OCI-LY3 (cell line): ENCODE measurements around the gene TSC22D1.

ENCODE experiments used
- H2AFZ ChIP-seq: fragments of 200-600, 300-600 bp; shearing (Covaris generic); 2 replicates; pipeline ENCODE4 v1.6.0; 2014; ENCODE audit warnings: antibody characterized with exemption, low read depth, low read length
- H3K27ac ChIP-seq: fragments of 200-600, 300-600 bp; sonication (generic); 2 replicates; pipeline ENCODE4 v1.5.1; 2014; ENCODE audit warnings: mild to moderate bottlenecking, low read length, moderate library complexity, mixed read lengths
- H3K27me3 ChIP-seq: fragments of 200-600, 300-600 bp; sonication (generic); 2 replicates; pipeline ENCODE4 v1.6.1; 2014; ENCODE audit warnings: low read depth, low read length, mixed read lengths
- H3K36me3 ChIP-seq: fragments of 200-600, 300-600 bp; sonication (generic); replicated peaks from 2 replicates; pipeline ENCODE3; 2014; ENCODE audit warnings: low read depth, low read length, mixed read lengths
- H3K4me1 ChIP-seq: fragments of 300-600, 200-600 bp; sonication (generic); 2 replicates; pipeline ENCODE4 v1.6.1; 2014; ENCODE audit warnings: low read length, mixed read lengths
- H3K4me2 ChIP-seq: fragments of 200-600, 300-600 bp; sonication (generic); 2 replicates; pipeline ENCODE4 v1.6.1; 2014; ENCODE audit warnings: low read length, mixed read lengths
- H3K4me3 ChIP-seq: fragments of 300-600, 200-600 bp; sonication (generic); 2 replicates; pipeline ENCODE4 v1.5.1; 2014; ENCODE audit warnings: antibody characterized with exemption, mild to moderate bottlenecking, low read length, moderate library complexity
- H3K79me2 ChIP-seq: fragments of 300-600, 200-600 bp; shearing (Covaris generic); 2 replicates; pipeline ENCODE4 v1.6.1; 2014; ENCODE audit warnings: mild to moderate bottlenecking, low read length, mixed read lengths
- H3K9ac ChIP-seq: fragments of 300-600, 200-600 bp; shearing (Covaris generic); 2 replicates; pipeline ENCODE4 v1.6.0; 2014; ENCODE audit warnings: mild to moderate bottlenecking, low read length, moderate library complexity
- H3K9me3 ChIP-seq: fragments of 200-600, 300-600 bp; shearing (Covaris generic); 2 replicates; pipeline ENCODE4 v1.6.1; 2014; ENCODE audit warnings: low read length, mixed read lengths; ENCODE audit not compliant: insufficient read depth
- H4K20me1 ChIP-seq: fragments of 200-600, 300-600 bp; sonication (generic); 2 replicates; pipeline ENCODE4 v1.6.1; 2016; ENCODE audit warnings: low read length, mixed read lengths; ENCODE audit not compliant: insufficient read depth
- EZH2phosphoT487 ChIP-seq: fragments of 200-600 bp; shearing (Covaris generic); IDR thresholded peaks from 2 replicates; pipeline ENCODE4 v1.6.1; 2018; ENCODE audit warnings: antibody characterized with exemption, mixed run types, low read depth
- TF ChIP-seq, protein P1 (sequence below): fragments of 200-600, 300-600 bp; sonication (generic); IDR thresholded peaks from 2 replicates; pipeline ENCODE4 v1.5.1; 2014; ENCODE audit warnings: antibody characterized with exemption, low read length, low read depth

TSC22D1 gene

DNA sequence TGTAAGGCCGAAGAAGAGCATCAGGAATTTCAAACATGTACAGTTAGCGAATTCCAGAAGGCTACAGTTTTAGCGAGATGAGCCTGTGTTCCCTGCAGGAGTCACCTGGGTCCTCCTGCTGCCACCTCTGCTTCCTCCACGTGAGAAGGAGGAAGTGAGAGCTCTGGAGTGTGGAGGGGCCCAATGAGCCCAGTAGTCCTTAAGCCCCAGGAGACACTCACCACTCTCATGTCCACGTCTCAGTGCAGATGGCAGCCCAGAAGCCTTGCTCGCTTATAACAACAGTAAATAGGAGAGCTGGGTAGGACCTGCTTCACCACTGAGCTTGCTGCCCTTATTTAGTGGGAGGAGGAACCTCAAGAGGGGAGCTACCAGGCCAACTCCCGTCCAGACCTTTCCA, 158.3 kb downstream of the TSC22D1 start:
- Histone ChIP-seq H3K4me1 (peaks cover 6% of the 10 kb centered on the region), H3K79me2 (no peaks in the 10 kb centered on the region), H3K4me3 (no peak overlapping the region), H3K27ac (no peak overlapping the region), H3K36me3 (no peaks in the 10 kb centered on the region), H4K20me1 (no peaks in the 10 kb centered on the region), H3K9ac (no peak overlapping the region), H3K9me3 (no peaks in the 10 kb centered on the region), H2AFZ (no peak overlapping the region), H3K27me3 (peaks cover 17% of the 10 kb centered on the region), H3K4me2 (peak overlapping the region; percentile 0; the same call in 1 of the 2 replicates)
- TF ChIP-seq, protein P1, sequence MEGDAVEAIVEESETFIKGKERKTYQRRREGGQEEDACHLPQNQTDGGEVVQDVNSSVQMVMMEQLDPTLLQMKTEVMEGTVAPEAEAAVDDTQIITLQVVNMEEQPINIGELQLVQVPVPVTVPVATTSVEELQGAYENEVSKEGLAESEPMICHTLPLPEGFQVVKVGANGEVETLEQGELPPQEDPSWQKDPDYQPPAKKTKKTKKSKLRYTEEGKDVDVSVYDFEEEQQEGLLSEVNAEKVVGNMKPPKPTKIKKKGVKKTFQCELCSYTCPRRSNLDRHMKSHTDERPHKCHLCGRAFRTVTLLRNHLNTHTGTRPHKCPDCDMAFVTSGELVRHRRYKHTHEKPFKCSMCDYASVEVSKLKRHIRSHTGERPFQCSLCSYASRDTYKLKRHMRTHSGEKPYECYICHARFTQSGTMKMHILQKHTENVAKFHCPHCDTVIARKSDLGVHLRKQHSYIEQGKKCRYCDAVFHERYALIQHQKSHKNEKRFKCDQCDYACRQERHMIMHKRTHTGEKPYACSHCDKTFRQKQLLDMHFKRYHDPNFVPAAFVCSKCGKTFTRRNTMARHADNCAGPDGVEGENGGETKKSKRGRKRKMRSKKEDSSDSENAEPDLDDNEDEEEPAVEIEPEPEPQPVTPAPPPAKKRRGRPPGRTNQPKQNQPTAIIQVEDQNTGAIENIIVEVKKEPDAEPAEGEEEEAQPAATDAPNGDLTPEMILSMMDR: no peak
- TF ChIP-seq EZH2phosphoT487: no peak

DNA sequence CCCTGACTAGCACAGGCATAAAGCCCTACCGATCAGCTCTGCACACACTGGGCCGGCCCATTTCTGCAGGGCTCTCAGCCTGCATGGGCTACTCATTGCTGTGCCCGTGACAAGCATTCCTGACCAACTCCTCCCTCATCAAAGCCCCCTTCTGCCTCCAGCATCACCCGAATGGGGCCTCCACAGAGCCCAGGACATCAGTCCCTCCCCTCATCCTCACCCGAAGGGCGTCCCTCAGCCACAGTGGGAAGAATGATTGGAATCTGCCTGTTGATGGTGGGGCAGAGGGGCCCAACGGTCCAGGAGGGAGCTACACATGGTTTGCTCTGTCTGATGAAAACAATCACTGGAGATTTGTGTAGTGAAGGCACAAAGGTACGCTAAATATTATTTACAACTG, 158.7 kb downstream of the TSC22D1 start:
- no peaks in the 10 kb centered on the region for H3K36me3 ChIP-seq
- no peak for TF ChIP-seq EZH2phosphoT487
- TF ChIP-seq, protein P1: no peak
- H2AFZ ChIP-seq: no peak overlapping the region
- no peaks in the 10 kb centered on the region for H3K9me3 ChIP-seq
- H3K4me3 ChIP-seq: no peak overlapping the region
- peak overlapping the region; percentile 0; the same call in 1 of the 2 replicates for H3K4me2 ChIP-seq
- no peak overlapping the region for H3K27ac ChIP-seq
- peaks cover 6% of the 10 kb centered on the region for H3K4me1 ChIP-seq
- H3K27me3 ChIP-seq: peaks cover 17% of the 10 kb centered on the region
- no peaks in the 10 kb centered on the region for H4K20me1 ChIP-seq
- no peaks in the 10 kb centered on the region for H3K79me2 ChIP-seq
- H3K9ac ChIP-seq: no peak overlapping the region

DNA sequence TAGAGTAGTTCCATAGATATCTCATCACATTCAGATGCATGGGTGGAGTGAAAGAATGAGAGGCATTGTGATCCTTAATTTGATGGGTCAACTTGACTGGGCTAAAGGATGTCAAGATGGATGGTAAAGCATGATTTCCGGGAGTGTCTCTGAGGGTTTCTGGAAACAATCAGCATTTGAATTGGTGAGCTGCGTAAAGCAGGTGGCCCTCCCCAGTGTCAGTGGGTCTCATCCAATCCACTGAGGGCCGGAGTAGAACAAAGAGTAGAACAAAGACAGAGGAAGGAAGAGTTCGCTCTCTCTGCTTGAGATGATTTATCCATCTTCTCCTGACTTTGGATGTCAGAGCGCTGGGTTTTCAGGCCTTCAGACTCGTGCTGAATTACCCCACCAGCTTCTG, 159.4 kb downstream of the TSC22D1 start:
- Histone ChIP-seq H3K9me3 (no peaks in the 10 kb centered on the region), H2AFZ (no peak overlapping the region), H3K4me3 (no peak overlapping the region), H3K79me2 (no peaks in the 10 kb centered on the region), H3K4me2 (no peak overlapping the region), H3K27me3 (peaks cover 15% of the 10 kb centered on the region), H3K27ac (no peak overlapping the region), H3K9ac (no peak overlapping the region), H3K4me1 (peaks cover 6% of the 10 kb centered on the region), H4K20me1 (no peaks in the 10 kb centered on the region), H3K36me3 (no peaks in the 10 kb centered on the region)
- TF ChIP-seq EZH2phosphoT487: no peak
- TF ChIP-seq, protein P1: no peak

DNA sequence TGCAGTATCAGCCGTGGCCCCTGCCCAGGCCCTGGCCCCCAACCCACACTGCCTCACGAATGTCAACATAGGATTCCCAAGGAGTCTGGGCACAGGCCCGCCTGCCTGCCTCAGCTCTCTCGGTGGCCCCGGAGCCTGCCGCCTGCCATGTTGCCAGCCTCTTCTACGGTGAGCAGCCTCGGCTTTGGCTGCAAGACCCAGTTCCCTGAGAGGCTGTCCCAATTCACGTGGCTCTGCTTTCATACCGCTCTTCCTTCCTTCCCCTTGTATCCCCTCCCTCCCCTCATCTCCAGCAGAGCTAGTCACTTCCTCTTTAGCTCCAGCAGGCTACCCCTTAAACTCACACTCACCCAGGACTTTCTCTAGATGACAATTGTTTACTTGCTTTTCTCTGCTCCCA, 159.8 kb downstream of the TSC22D1 start:
- H2AFZ ChIP-seq: no peak overlapping the region
- no peak overlapping the region for H3K27ac ChIP-seq
- no peaks in the 10 kb centered on the region for H3K9me3 ChIP-seq
- peaks cover 11% of the 10 kb centered on the region for H3K27me3 ChIP-seq
- no peaks in the 10 kb centered on the region for H4K20me1 ChIP-seq
- H3K79me2 ChIP-seq: no peaks in the 10 kb centered on the region
- no peak overlapping the region for H3K4me3 ChIP-seq
- H3K4me1 ChIP-seq: peaks cover 6% of the 10 kb centered on the region
- TF ChIP-seq, protein P1: no peak
- no peak for TF ChIP-seq EZH2phosphoT487
- H3K9ac ChIP-seq: no peak overlapping the region
- H3K36me3 ChIP-seq: no peaks in the 10 kb centered on the region
- no peak overlapping the region for H3K4me2 ChIP-seq
